HG02840 (cell line): Measurements from ENCODE around the gene TEFM.
"Not testable (repeated sequence)": the region's sequence is repeated elsewhere in the genome, so short reads cannot be mapped to it uniquely, and the experiment has no call there.

Experiments
- ATAC-seq: cut with Tn5 transposase; IDR thresholded peaks from one replicate; pipeline ENCODE4 v1.9.1; 2021; ENCODE audit warnings: mild to moderate bottlenecking, moderate library complexity, moderate number of reproducible peaks; ENCODE audit not compliant: unreplicated experiment, low FRiP score

The TEFM gene

DNA sequence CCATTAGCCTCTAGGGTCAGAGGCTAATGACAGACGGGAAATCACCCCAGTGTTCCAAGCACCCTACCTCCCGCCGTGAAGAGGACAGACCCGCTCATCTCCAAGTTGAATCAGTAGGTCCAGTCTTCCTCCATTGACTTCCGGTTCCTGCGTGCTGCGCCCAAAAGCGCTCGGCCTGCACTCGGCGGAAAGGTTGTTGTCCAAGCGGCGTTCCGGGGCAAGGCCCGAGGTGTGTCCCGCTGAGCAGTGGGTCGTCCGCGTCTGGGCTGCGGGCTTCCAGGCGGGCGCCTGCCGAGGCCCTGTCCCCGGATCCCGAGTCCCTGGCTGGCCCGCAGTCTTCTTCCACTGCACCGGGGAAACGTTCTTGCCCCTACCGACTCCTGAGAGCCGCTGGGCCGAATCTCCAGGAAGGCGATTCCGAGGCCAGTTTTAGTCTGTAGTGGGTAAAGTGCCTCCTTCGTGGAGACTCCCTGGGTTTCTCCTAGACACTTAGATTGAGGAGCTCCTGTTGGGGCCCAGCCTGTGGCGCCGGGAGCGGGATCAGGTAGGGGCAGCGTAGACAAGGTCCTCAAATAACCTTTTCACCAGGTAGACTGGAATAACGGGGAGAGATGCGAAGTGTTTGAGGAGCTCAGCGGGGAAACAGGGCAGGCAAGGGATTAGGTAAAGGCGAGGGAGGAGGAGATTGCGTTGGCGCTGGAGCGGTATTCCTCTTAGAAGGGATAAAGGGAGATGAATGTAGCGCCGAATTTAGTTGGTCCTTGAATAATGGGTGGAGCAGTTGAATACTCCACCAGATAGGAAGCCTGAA is at the start of gene TEFM:
Gene TEFM, minus strand, starts transcription at position 138 of the 811 bp plus-strand sequence. Its CDS starts 40 bp downstream, at position 98.
- peak; percentile 83 for ATAC-seq

GRCh38 chr17:30954046-30954830 is 48.2 kb upstream of the TEFM start:
- ATAC-seq, result no peak

DNA sequence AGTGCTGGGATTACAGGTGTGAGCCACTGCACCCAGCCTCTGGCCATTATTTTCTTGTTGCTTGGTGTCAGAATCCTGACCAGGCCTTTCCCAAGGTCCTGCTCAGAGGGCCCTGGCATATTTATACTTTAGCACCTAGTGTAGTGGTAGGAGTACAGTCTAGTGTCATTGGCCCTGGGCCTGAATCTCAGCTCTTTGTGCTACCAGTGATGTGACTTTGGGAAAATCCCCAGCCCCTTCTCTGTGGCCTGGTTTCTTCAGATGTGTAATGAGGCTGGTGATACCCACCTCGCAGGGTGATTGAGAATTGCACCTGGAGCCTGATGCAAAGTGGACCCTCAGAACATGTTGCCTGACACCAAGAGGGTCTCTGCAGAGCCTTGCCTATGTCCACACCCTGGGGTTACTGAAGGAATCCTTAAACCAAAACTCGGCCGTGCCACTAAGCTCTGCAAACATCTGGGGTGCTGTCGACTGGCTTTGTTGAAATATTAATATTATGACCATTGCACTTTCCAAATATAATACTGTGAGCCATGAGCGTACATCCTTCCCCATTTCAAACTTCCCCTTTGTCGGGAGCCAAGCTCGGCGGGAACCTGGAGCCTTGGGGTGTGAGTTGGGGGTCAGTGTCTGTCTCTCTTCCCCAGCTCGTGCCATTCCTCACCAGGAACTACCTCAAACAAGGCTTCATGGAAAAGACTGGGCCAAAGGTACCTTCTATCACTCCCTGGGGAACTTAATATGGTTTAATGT is 46.8 kb upstream of the TEFM start:
- no peak for ATAC-seq

DNA sequence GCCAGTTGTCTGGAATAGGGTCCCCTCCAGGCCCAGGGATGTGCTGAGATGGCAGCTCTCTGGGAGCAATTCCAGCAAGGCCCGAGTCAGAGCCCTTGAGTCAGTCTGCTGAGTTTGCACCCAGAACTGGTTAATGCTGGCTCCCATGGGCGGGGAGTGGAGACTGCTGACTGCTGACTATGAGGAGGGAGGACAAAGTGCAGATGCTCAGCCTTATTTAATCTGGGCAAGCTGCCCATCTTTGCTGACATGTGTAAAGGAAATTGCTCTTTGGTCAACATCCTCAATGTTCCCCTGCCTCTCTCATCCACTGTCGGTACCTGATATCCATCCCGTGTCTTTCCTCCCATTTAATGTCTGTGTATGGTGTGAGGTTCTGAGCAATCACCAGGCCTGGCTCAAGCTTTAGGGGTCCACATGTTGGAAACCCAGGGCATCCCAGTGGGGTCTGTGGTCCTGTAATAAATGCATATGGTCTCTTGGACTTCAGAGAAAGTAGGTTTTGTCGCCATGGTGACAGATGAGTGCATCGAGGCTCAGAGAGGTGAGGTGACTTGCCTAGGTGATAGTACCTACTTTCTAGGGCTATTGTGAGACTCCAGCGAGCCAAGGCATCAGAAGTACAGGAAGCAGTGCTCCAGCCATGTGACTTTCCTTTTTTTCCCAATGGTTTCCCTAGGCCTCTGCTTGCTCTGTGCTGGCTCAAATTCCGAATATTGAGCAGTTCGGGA is 44.8 kb upstream of the TEFM start:
- ATAC-seq, result no peak

GRCh38 chr17:30950189-30950588 is 44.2 kb upstream of the TEFM start:
- no peak for ATAC-seq

DNA sequence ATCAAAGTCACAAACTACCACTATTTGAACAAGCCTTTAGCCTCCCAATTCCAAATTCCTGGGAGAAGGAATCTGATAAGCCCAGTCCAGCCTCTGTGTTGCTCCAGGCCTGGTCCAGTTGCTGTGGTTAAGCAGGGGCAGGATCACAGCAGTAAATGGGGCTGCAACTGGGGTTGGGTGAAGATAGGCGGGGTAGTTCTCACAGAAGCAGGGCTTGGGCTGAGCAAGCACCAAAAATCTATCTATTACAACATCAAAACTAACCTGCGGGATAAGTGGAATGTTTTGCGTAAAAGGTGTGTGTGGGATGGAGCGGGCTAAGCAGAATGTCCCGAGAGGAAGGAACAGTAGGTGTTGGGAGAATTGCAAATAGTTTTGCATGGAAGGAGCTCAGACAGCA is 41.8 kb upstream of the TEFM start:
- no peak for ATAC-seq

GRCh38 chr17:30942308-30943079 is 36.5 kb upstream of the TEFM start:
- no peak for ATAC-seq

GRCh38 chr17:30939051-30939689 is 33.1 kb upstream of the TEFM start:
- ATAC-seq, result no peak

- ATAC-seq, result no peak
Observed at GRCh38 chr17:30933966-30934365, 27.9 kb upstream of the TEFM start.

- ATAC-seq, result not testable (repeated sequence)
Observed at GRCh38 chr17:30931582-30931981, 25.5 kb upstream of the TEFM start.

GRCh38 chr17:30930495-30930894 is 24.5 kb upstream of the TEFM start:
- ATAC-seq, result no peak

- not testable (repeated sequence) for ATAC-seq
Observed at GRCh38 chr17:30929861-30930260, 23.8 kb upstream of the TEFM start.

DNA sequence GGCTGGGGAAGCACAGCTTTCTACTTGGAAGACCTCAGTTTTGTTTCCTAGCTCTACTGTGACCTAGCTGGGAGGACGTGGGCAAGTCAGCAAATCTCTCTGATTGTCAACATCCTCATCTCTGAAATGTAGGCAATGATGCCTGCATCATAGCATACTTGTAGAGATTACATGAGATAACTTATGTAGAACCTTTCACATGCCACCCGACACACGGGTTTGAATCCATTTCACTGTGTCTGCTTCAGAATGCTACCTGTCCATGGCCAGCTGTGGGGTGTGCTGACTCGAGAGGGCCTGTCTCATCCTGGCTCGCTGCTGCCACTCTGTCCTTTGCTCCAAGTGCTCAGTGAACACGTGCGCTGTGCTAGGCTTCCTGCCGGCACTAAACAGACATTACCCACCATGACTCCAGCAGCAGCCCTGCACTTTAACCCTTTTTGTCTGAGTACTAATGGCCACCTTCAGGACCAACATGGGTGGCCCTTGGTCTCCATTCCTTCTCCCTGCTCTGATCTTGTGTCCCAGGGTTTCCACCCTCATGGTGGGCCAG is 23.1 kb upstream of the TEFM start:
- no peak for ATAC-seq

- ATAC-seq, result no peak
Observed at GRCh38 chr17:30928584-30928983, 22.5 kb upstream of the TEFM start.

DNA sequence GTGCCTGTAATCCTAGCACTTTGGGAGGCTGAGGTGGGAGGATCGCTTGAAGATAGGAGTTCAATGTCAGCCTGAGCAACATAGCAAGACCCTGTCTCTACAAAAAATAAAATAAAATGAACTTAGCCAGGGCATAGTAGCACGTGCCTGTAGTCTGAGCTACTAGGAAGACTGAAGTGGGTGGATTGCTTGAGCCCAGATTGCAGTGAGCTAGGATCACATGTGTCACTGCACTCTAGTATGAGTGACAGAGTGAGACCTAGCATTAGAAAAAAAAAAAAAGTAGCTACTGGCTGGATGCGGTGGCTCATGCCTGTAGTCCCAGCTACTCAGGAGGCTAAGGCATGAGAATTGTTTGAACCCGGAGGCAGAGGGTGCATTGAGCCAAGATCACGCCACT is 21.7 kb upstream of the TEFM start:
- no peak for ATAC-seq

DNA sequence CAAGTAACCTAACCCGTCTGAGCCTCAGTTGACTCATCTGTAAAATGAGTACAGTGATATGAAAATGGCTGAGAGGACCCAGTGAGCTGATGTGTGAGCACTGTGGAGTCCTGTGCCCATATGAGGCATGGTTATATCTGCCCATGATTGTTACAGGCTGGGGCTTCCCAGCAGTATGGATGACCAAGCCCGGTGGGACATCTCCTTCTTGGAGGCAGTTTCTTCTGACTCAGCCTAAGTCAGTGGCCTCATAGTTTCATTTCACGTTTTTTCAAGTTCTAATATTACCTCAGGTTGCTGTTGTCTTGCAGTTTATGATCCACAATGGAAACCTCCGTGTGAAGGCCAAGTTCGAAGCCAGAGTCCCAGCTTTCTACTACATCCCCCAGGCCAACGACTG is 20.5 kb upstream of the TEFM start:
- no peak for ATAC-seq

DNA sequence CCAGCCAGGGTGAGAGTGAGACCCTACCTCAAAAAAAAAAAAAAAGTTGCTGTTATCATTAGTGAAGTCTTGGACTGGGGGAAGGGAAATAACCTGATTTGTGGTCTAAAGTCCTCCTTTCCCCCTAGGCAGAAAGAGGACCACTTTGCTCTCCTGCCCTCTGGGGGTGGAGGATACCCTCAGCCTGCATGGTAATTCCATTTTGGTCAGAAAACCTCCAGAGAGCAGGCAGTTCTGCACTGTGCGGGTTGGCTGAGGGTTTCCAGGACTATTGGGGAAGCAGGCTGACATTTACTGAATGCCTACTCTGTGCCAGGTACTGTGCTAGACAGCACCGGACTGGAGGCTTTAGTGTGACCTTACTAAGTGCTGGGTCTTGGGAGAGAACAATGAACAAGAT is 18.3 kb upstream of the TEFM start:
- no peak for ATAC-seq

GRCh38 chr17:30922235-30923030 is 16.4 kb upstream of the TEFM start:
- ATAC-seq, result no peak
